ENCODE measurements around the gene COX15.

- TF ChIP-seq EZH2 (IDR thresholded peaks at IDR 0.05; ENCODE audit: low read depth, low read length, severe bottlenecking) (no peak), PHF8 (conservative IDR thresholded peaks at IDR 0.05; ENCODE audit: low read depth, low read length) (no peak), SRF (IDR thresholded peaks at IDR 0.05; ENCODE audit: low read depth, low read length) (no peak), ZNF274 (IDR thresholded peaks at IDR 0.05; ENCODE audit: borderline replicate concordance, extremely low read depth, low read length) (no peak), JUND (IDR thresholded peaks at IDR 0.05; ENCODE audit: low read length) (no peak), RAD21 (IDR thresholded peaks at IDR 0.05 in 1 of 2, conservative IDR thresholded peaks at IDR 0.05 in 1 of 2; ENCODE audit: low read depth in 2 of 2, low read length in 2 of 2) (peak; percentile 30 to 31)
Observed at GRCh38 chr10:99682752-99683151, 49.2 kb downstream of the COX15 start.
